Measurements from ENCODE around the gene SLC47A1. TPM values are rescaled to one million over a fixed set of nuclear protein-coding genes. Genes with fewer than 3 reads are reported as not detected.

Gene SLC47A1
- total and polyA plus RNA-seq, 10 of the 15 experiments (the other 5 are each of a cell fraction or from before 2014, with no cell fraction given): 0.41 TPM; not detected in 9

- no peak for TF ChIP-seq MEF2A (IDR thresholded peaks at IDR 0.05; ENCODE audit: insufficient read depth, low read depth, low read length)
- TF ChIP-seq TAF1 (IDR thresholded peaks at IDR 0.05; ENCODE audit: borderline replicate concordance, low read depth, low read length): no peak
- TF ChIP-seq PML (IDR thresholded peaks at IDR 0.05; ENCODE audit: low read length): no peak
Measured at GRCh38 chr17:19555746-19556145, 22.1 kb downstream of the SLC47A1 start (continued).

DNA sequence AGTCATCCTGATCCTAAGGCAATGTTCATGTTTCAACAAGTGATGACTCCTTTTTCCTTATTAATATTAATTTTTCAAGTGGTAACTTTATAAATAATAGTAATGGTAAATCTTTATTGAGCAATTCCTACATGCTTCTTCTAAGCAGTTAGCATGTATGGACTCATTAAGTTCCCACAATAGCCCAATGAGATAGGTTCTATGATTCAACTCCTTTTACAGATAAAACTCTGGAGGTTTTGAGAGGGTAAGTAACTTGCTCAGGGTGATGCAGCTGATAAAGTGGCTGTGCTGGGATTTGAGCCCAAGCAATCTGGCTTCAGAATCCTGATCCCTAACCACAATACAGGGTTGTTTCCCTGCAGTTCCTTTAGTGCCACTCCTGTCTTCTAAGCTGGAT lies 25.3 kb downstream of the SLC47A1 start:
- H3K9ac ChIP-seq (ENCODE audit: control insufficient read depth, insufficient read depth, low read length): no peak overlapping the region
- H3K27ac ChIP-seq (ENCODE audit: control insufficient read depth, insufficient read depth): no peak overlapping the region
- no peaks in the 10 kb centered on the region for H3K36me3 ChIP-seq (ENCODE audit: control insufficient read depth in 2 of 2, insufficient read depth in 2 of 2, low read length in 1 of 2)
- TF ChIP-seq USF1 (IDR thresholded peaks at IDR 0.05; ENCODE audit: borderline replicate concordance, extremely low read length, insufficient read depth, low read depth, low read length) (no peak), KDM1A (IDR thresholded peaks at IDR 0.05; ENCODE audit: borderline replicate concordance) (no peak), RBBP5 (conservative IDR thresholded peaks at IDR 0.05) (no peak), BRCA1 (IDR thresholded peaks at IDR 0.05; ENCODE audit: low read depth, low read length) (no peak), POLR2AphosphoS5 (IDR thresholded peaks at IDR 0.05; ENCODE audit: low read length) (no peak)
- in situ Hi-C loops (cut with MboI) (no loop called here), intact Hi-C loops (cut with micrococcal nuclease; ENCODE audit: unreplicated experiment) (no loop called here)
- ChIA-PET RAD21 (ENCODE audit: unreplicated experiment) (no interaction called here), CTCF (interaction anchor here (1.2 kb wide), 1 partner anchor 28 kb away, joined by 3 read pairs; no protein-coding TSS in a partner anchor), POLR2A (no interaction called here), SMC1A (ENCODE audit: uncharacterized antibody, unreplicated experiment) (no interaction called here)
- H3K4me1 ChIP-seq (ENCODE audit: control insufficient read depth, insufficient read depth, low read length): no peaks in the 10 kb centered on the region
- no peaks in the 10 kb centered on the region for H4K20me1 ChIP-seq (ENCODE audit: control insufficient read depth, insufficient read depth)
- no peaks in the 10 kb centered on the region for H3K9me3 ChIP-seq (replicated peaks; ENCODE audit: control insufficient read depth, insufficient read depth, low read length)
- ATAC-seq (no peak), FAIRE-seq (no peak), DNase-seq (ENCODE audit: low read depth, low spot score) (no peak)
- H3K79me2 ChIP-seq (ENCODE audit: control insufficient read depth, insufficient read depth, low read length): no peaks in the 10 kb centered on the region
- 0 out of 4 replicates have a peak, but pooled peaks cover 0 to 2% of the 10 kb centered on the region in 2 experiments for H3K27me3 ChIP-seq (replicated peaks in 1 of 2; ENCODE audit: control insufficient read depth in 2 of 2, insufficient read depth in 2 of 2, low read length in 1 of 2)
- BruUV-seq (replicated peaks): no TSS peak
- no peak overlapping the region for H3K4me3 ChIP-seq
- no peak overlapping the region for H3K4me2 ChIP-seq (ENCODE audit: control insufficient read depth, insufficient read depth)
- H2AFZ ChIP-seq (ENCODE audit: control insufficient read depth, low read depth, low read length): no peak overlapping the region

Data from GM12878 (cell line).